Endothelial cell of umbilical vein (primary cell): ENCODE data around the gene SLC46A3. TPM values are rescaled to one million over a fixed set of nuclear protein-coding genes. Genes with fewer than 3 reads are reported as not detected.

ENCODE experiments used
- BruUV-seq: library from RNA; stranded (reverse); fragments of 400-500 nt; replicated peaks from 2 replicates; lab custom pipeline; 2021; lab: Mats Ljungman, UMichigan
- CTCF ChIA-PET: fragments of 300-600, 350-600 bp; sonication (Branson Sonifier 250); formaldehyde crosslinking; loops from one replicate; lab custom pipeline; 2021; ENCODE audit warnings: antibody characterized with exemption, inconsistent platforms; lab: Charles Lee
- POLR2A ChIA-PET: fragments of 300-600, 350-600 bp; sonication (Branson Sonifier 250); formaldehyde crosslinking; loops from one replicate; lab custom pipeline; 2021; ENCODE audit warnings: antibody characterized with exemption, inconsistent platforms; lab: Charles Lee
- DNase-seq: peaks from one replicate; pipeline ENCODE4 v3.0.0-alpha.2; 2011; ENCODE audit warnings: low read depth, low spot score
- FAIRE-seq: peaks from 2 replicates; lab custom pipeline; 2011; peaks lifted over from hg19 to GRCh38; lab: Jason Lieb, UNC
- H2AFZ ChIP-seq: 2 replicates; pipeline ENCODE4 v1.6.0; 2012; ENCODE audit warnings: low read depth, low read length, control low read depth, inconsistent platforms
- H3K27ac ChIP-seq: 2 replicates; pipeline ENCODE4 v1.5.1; 2011; ENCODE audit warnings: low read depth, mild to moderate bottlenecking, control low read depth, low read length, moderate library complexity; ENCODE audit not compliant: insufficient read depth
- H3K27me3 ChIP-seq, 2 experiments: 2 replicates each; pipeline versions ENCODE4 v1.6.0 to v1.6.1; 2011; ENCODE audit warnings: low read length in 2 of 2, mixed read lengths in 1 of 2; ENCODE audit not compliant: control insufficient read depth in 2 of 2, insufficient read depth in 2 of 2
- H3K36me3 ChIP-seq, 2 experiments: 2 replicates in 1 of 2; 3 replicates in 1 of 2; pipeline ENCODE4 v1.5.1; 2011; ENCODE audit warnings: low read length in 2 of 2, mild to moderate bottlenecking in 1 of 2, moderate library complexity in 1 of 2; ENCODE audit not compliant: control insufficient read depth in 2 of 2, insufficient read depth in 2 of 2; ENCODE audit errors: extremely low read depth in 1 of 2
- H3K4me1 ChIP-seq: 3 replicates; pipeline ENCODE4 v1.5.1; 2011; ENCODE audit warnings: mild to moderate bottlenecking, low read length; ENCODE audit not compliant: control insufficient read depth, insufficient read depth; ENCODE audit errors: extremely low read depth
- H3K4me2 ChIP-seq: 2 replicates; pipeline ENCODE4 v1.6.1; 2011; ENCODE audit warnings: low read length, control low read depth, mixed read lengths; ENCODE audit not compliant: insufficient read depth
- H3K4me3 ChIP-seq, 3 experiments: fragments of 200-600 bp in 1 of 3; sonication (generic), shearing (Covaris generic) in 1 of 3; replicated peaks in 1 of 3; 2 replicates each; pipeline ENCODE4 v1.5.1; 2011 to 2016; ENCODE audit warnings: control low read depth in 3 of 3, low read length in 3 of 3, mild to moderate bottlenecking in 2 of 3, inconsistent platforms in 1 of 3, low read depth in 1 of 3, moderate library complexity in 1 of 3; ENCODE audit not compliant: insufficient read depth in 1 of 3
- H3K79me2 ChIP-seq: 2 replicates; pipeline ENCODE4 v1.6.0; 2012; ENCODE audit warnings: low read length, inconsistent platforms; ENCODE audit not compliant: control insufficient read depth, insufficient read depth
- H3K9ac ChIP-seq: replicated peaks from 2 replicates; pipeline ENCODE3; 2011; ENCODE audit warnings: low read length, control low read depth; ENCODE audit not compliant: insufficient read depth; ENCODE audit errors: extremely low read depth
- H3K9me1 ChIP-seq: replicated peaks from 3 replicates; pipeline ENCODE4 v1.6.0; 2011; ENCODE audit warnings: mild to moderate bottlenecking, low read length; ENCODE audit not compliant: control insufficient read depth, insufficient read depth; ENCODE audit errors: extremely low read depth
- H3K9me3 ChIP-seq: replicated peaks from 2 replicates; pipeline ENCODE4 v1.5.1; 2012; ENCODE audit warnings: low read length, inconsistent platforms; ENCODE audit not compliant: control insufficient read depth, insufficient read depth
- H4K20me1 ChIP-seq: replicated peaks from 2 replicates; pipeline ENCODE3; 2011; ENCODE audit warnings: mild to moderate bottlenecking, low read length; ENCODE audit not compliant: control insufficient read depth, insufficient read depth; ENCODE audit errors: extremely low read depth
- CTCF ChIP-seq, 2 donors: IDR thresholded peaks; 1 replicate in 1 of 2; 2 replicates in 1 of 2; pipeline ENCODE4 v1.5.1; 2011; ENCODE audit warnings: low read length in 2 of 2, mild to moderate bottlenecking in 2 of 2, moderate library complexity in 2 of 2, control low read depth in 1 of 2, inconsistent platforms in 1 of 2, low read depth in 1 of 2; ENCODE audit not compliant: insufficient read depth in 1 of 2; ENCODE audit errors: extremely low read depth in 1 of 2
- EZH2 ChIP-seq: IDR thresholded peaks from 2 replicates; pipeline ENCODE4 v1.6.1; 2012; ENCODE audit warnings: borderline replicate concordance, low read depth, mild to moderate bottlenecking, moderate library complexity, low read length, inconsistent platforms; ENCODE audit not compliant: severe bottlenecking
- FOS ChIP-seq: IDR thresholded peaks from 2 replicates; pipeline ENCODE4 v1.6.1; 2011; ENCODE audit warnings: mild to moderate bottlenecking, low read length, moderate library complexity, borderline replicate concordance; ENCODE audit not compliant: insufficient read depth
- GATA2 ChIP-seq: IDR thresholded peaks from 2 replicates; pipeline ENCODE4 v1.7.0; 2011; ENCODE audit warnings: low read depth, mild to moderate bottlenecking, moderate library complexity, mixed read lengths, low read length; ENCODE audit not compliant: insufficient read length, insufficient read depth
- JUN ChIP-seq: IDR thresholded peaks from 2 replicates; pipeline ENCODE4 v1.6.1; 2011; ENCODE audit warnings: borderline replicate concordance, low read depth; ENCODE audit not compliant: insufficient read length, insufficient read depth
- MAX ChIP-seq: IDR thresholded peaks from 2 replicates; pipeline ENCODE4 v1.6.1; 2011; ENCODE audit not compliant: insufficient read depth, insufficient read length
- MYC ChIP-seq: IDR thresholded peaks from one replicate; pipeline ENCODE4 v1.6.1; 2011; ENCODE audit warnings: mild to moderate bottlenecking, low read depth, low read length
- POLR2A ChIP-seq: IDR thresholded peaks from 2 replicates; pipeline ENCODE4 v1.6.1; 2012; ENCODE audit warnings: low read depth, mild to moderate bottlenecking, control low read depth, low read length
- POLR2AphosphoS5 ChIP-seq: IDR thresholded peaks from 2 replicates; pipeline ENCODE4 v1.6.1; 2012; ENCODE audit warnings: low read depth, mild to moderate bottlenecking, control low read depth, low read length, moderate library complexity; ENCODE audit not compliant: insufficient read depth
- dilution Hi-C: fragments of 300-500 bp; cut with MboI; formaldehyde crosslinking; loops from one replicate; pipeline ENCODE4 v1.15.0; 2019; ENCODE audit warnings: low sequenced_read_pairs; ENCODE audit not compliant: extremely low pct_ligation_motif_present
- intact Hi-C: fragments of 100-400 bp; cut with micrococcal nuclease; formaldehyde crosslinking; loops from one replicate; pipeline ENCODE4 v1.10.0; 2022
- polyA plus RNA-seq, 4 experiments: library from polyadenylated mRNA; depleted of rRNA in 3 of 4; stranded (reverse) in 3 of 4; unstranded in 1 of 4; fragments of >200 nt; gene quantifications; 2 replicates each; pipeline versions ENCODE4 v1.2.1 to v1.2.3, GENCODE V29; 2011 to 2012; ENCODE audit warnings: missing spikeins in 1 of 4
- total RNA-seq: library from RNA; stranded (reverse); gene quantifications from 2 replicates; pipeline ENCODE4 v1.2.3, GENCODE V29; 2021

The SLC46A3 gene
- total and polyA plus RNA-seq, 2 donors (not counting 3 experiments of a cell fraction or from before 2014, with no cell fraction given): 2.0 to 2.1 TPM

- H3K4me2 ChIP-seq: no peak overlapping the region
- no peak overlapping the region for H2AFZ ChIP-seq
- BruUV-seq: no TSS peak
- H3K9me1 ChIP-seq: no peaks in the 10 kb centered on the region
- H3K79me2 ChIP-seq: no peaks in the 10 kb centered on the region
- no peak for DNase-seq
- H4K20me1 ChIP-seq: no peaks in the 10 kb centered on the region
- no peak overlapping the region for H3K27ac ChIP-seq
- peaks cover 6% of the 10 kb centered on the region for H3K4me1 ChIP-seq
- no peak overlapping the region for H3K4me3 ChIP-seq
- TF ChIP-seq FOS (no peak), JUN (no peak), EZH2 (no peak), POLR2AphosphoS5 (no peak), MYC (no peak), POLR2A (no peak), MAX (no peak), GATA2 (no peak), CTCF (IDR thresholded peaks at IDR 0.05; ENCODE audit: extremely low read depth in 1 of 2, insufficient read depth in 1 of 2, low read depth in 1 of 2, low read length in 2 of 2) (no peak)
- POLR2A ChIA-PET: no interaction called here
- CTCF ChIA-PET: no interaction called here
- intact Hi-C loops: no loop called here
- H3K9ac ChIP-seq: no peak overlapping the region
- H3K36me3 ChIP-seq: no peaks in the 10 kb centered on the region
- H3K9me3 ChIP-seq: no peaks in the 10 kb centered on the region
- H3K27me3 ChIP-seq: peaks cover 3 to 11% of the 10 kb centered on the region in 2 experiments
- FAIRE-seq: no peak
- dilution Hi-C loops: no loop called here
These were observed 5.0 kb upstream of the SLC46A3 start for GRCh38 chr13:28723806-28724205.
